ENCODE data around the gene LIPG.
"Not testable (repeated sequence)": the region's sequence is repeated elsewhere in the genome, so short reads cannot be mapped to it uniquely, and the experiment has no call there.

LIPG gene

DNA sequence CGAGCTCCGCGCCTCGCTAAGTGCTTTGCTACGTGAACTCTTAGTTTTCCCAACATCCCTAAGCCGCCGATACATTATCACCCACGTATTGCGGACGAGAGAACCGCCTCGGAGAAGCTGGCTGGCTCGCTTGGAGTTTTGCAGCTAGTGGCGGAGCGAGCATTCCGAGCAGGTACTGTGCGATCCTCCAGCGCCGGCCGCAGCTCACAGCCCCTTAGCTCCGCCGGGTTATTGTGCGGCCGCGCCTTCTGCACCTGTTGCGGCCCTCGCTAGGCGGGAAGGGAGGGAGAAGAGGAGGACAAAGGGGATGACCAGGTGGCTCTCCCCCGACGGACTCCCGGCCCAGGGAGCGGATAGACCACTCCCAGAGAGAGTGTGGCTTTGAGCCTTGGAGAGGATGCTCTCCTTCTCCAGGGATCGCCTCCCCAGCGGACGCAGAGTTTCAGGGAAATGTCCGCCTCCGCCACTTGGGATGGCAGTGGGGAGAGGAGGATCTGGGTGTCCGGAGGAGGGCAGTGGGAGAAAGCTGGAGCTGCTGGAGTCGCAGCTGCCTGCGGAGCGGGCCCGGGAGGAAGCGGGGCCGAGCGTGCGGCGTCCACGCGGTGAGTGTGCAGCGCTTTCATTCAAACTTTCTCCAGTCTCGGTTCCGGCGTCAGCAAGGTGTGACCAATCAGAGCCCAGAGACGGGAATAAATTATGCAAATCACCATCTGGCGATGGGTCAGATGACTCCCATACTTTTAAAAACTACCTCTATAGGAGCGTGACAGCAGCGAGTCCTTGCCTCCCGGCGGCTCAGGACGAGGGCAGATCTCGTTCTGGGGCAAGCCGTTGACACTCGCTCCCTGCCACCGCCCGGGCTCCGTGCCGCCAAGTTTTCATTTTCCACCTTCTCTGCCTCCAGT lies at the start of gene LIPG:
TSS of gene LIPG (plus strand) at position 769 of the 905 bp plus-strand sequence. CDS start 252 bp downstream, outside the sequence.
- DNase-seq: peak; percentile 72

GRCh38 chr18:49512876-49513275 lies 49.0 kb upstream of the LIPG start:
- not testable (repeated sequence) for DNase-seq

- DNase-seq: no peak
Measured at GRCh38 chr18:49514577-49514976, 47.3 kb upstream of the LIPG start.

GRCh38 chr18:49515003-49515402 lies 46.9 kb upstream of the LIPG start:
- DNase-seq: not testable (repeated sequence)

- no peak for DNase-seq
Measured at GRCh38 chr18:49515516-49515915, 46.3 kb upstream of the LIPG start.

DNA sequence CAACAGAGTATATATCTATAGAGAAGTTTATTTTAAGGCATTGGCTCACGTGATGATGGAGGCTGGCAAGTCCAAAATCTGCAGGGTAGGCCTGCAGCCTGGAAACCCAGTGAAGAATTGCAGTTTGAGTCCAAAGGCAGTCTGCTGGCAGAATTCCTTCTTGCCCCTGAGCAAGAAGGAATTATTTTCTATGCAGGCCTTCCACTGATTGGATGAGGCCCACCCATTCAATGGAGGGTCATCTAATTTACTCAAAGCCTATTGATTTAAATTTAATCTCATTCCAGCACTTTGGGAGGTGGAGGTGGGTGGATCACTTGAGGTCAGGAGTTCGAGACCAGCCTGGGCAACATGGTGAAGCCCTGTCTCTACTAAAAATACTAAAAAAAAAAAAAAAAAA lies 44.4 kb upstream of the LIPG start:
- DNase-seq: no peak

GRCh38 chr18:49519101-49519971 lies 42.5 kb upstream of the LIPG start:
- no peak for DNase-seq

- DNase-seq: peak; percentile 14
Measured at GRCh38 chr18:49520661-49521145, 41.2 kb upstream of the LIPG start.

GRCh38 chr18:49521216-49521835 lies 40.5 kb upstream of the LIPG start:
- DNase-seq: peak; percentile 88

GRCh38 chr18:49523580-49524093 lies 38.2 kb upstream of the LIPG start:
- DNase-seq: not testable (repeated sequence)

GRCh38 chr18:49524349-49524748 lies 37.5 kb upstream of the LIPG start:
- no peak for DNase-seq

GRCh38 chr18:49524951-49525350 lies 36.9 kb upstream of the LIPG start:
- no peak for DNase-seq

DNA sequence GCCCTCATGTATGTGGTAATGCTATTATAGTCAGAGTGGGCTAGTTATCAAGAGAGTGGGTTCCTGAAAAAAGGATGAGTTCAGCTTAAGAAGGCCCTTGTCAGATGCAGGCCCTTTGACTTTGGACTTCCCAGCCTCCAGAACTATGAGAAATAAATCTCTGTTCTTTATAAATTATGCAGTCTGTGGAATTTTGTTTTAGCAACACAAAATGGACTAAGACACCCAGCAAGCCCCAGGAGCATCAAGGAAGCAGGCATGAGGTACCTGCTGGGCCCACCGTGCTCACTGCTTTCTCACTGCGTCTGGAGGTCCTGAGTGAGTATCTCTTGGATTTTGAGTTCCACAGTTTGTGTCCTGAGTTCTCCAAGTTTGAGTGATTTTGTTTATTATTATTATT lies 35.9 kb upstream of the LIPG start:
- no peak for DNase-seq

DNA sequence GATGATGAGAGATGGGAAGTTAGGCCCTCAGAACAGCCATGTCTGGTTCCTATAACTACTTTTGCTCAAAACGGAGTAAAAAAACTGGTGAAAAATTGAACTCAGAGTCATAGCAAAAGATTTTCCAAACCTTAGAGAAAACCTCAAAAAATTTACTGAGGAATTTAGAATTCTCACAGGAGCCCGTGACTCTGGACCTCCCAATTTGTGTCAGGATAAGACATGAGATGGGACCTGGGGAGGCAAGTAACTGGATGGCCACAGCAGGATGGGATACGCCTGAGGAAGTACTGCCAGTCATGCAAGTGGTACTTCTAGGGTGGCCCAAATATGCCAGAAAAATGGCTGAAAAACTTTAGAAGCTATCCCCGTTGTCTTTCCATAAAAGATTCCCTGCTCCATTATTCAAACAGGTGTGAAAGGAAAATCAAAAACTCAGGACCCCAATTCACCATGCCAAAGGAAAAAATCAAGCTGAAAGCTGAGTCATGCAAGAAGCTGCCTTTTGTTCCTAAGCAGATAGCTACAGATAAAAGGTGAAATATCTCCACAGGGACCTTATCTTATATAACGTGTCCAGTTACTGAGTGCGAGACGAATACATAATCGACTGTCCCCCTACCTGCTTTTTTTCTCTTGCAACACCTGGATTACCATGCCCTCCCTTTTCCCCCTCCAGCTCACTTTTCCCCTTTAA lies 34.1 kb upstream of the LIPG start:
- DNase-seq: no peak

- DNase-seq: no peak
Measured at GRCh38 chr18:49529596-49529995, 32.3 kb upstream of the LIPG start.

DNA sequence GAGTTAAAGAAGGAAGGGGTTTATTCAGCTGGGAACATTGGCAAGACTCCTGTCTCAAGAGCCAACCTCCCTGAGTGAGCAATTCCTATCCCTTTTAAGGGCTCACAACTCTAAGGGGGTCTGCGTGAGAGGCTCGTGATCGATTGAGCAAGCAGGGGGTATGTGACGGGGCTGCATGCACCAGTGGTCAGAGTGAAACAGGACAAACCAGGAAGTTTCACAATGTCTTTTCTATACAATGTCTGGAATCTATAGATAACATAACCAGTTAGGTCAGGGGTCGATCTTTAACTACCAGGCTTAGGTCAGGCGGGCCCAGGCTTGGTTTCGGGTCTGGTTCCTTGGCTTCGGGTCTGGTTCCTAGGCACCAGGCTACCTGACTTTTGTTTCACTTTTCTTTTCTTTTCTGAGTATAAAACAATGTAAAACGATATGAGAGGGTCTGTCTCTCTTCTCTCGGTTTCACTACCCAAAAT lies 30.1 kb upstream of the LIPG start:
- no peak for DNase-seq

DNA sequence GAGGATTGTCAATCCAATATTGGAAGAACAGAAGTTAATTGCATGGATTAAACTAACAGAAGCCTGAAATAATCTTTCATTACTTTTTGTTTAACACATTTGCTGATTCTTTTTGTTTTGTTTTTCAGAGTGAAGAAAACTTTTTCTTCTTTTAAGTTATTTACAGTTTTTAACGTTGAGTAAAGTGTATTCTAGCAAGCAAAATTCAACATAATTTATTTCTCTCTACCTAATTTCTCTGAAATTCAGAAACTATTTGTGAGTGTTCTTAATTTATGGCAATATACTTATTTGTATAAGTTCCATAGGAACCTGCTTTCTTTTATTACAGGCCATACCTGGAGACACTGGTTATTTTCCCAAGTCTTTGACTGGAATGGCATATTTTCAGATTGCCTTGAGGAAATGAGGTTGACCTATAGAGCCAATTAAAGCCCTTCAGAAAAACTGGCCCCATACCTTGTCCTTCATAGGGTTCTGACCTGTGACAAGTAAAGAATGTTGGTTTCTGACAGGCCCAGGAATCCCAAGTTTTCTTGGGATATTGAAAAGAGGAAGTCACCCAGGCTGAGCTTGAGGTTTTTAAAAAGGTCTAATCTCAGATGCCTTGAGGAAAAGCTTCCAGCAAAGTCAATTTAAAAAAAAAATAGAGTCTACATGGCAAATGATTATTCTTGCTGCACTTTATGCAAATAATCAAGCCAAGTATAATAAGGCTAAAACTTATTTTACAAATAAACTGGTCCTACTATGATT lies 26.8 kb upstream of the LIPG start:
- no peak for DNase-seq

- no peak for DNase-seq
Measured at GRCh38 chr18:49537232-49537896, 24.5 kb upstream of the LIPG start.

DNA sequence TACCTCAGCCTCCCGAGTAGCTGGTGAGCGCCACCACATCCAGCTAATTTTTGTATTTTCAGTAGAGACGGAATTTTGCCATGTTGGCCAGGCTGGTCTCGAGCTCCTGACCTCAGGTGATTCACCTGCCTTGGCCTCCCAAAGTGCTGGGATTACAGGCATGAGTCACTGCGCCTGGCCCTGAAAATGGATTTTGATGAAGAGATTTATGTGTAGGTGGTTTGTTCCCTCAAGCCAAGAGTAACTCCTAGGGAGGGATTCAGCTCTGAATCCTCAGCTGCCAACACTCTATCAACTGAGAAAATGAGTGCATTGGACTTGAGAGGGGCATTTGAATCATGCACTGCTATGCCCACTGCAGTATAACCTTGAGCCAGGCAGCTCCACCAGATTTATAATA lies 17.5 kb upstream of the LIPG start:
- no peak for DNase-seq

GRCh38 chr18:49546278-49546677 lies 15.6 kb upstream of the LIPG start:
- DNase-seq: no peak
